ENCODE data around the gene IGDCC3. TPM values are rescaled to one million over a fixed set of nuclear protein-coding genes. Genes with fewer than 3 reads are reported as not detected.

The IGDCC3 gene
- total RNA-seq, 1 donor from 2014 or later: 0.13 TPM

DNA sequence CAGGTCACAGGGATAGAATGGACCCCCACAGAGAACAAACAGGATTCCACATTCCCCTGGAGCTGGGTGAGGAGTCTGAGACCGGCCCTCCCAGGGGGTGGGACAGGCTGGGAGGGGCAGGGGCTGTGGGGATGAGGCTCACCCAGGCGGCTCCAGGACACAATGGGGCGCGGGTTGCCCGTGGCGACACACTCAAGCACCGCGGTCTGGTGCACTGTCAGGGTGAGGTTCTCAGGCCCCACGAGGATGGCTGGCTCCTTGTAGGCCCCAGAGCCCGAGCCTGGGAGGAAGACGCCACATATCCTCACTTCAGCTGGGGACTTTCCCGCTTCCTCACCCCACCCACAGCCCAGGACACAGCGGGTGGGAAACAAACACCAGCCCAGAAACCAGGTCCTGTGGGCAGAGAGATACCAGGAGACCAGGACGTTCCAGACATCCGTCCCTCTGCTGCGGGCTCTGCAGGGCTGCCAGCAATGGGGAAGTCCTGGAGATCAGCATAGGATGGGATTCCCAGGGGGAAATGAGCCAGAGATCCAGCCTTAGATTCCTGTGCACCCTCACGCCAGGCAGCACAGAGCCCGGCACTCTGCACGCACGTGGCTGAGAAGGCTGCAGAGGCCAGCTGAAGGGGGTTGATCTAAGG lies 43.1 kb downstream of the IGDCC3 start:
- no peak for DNase-seq (ENCODE audit: low read depth)
- TF ChIP-seq, protein P1, sequence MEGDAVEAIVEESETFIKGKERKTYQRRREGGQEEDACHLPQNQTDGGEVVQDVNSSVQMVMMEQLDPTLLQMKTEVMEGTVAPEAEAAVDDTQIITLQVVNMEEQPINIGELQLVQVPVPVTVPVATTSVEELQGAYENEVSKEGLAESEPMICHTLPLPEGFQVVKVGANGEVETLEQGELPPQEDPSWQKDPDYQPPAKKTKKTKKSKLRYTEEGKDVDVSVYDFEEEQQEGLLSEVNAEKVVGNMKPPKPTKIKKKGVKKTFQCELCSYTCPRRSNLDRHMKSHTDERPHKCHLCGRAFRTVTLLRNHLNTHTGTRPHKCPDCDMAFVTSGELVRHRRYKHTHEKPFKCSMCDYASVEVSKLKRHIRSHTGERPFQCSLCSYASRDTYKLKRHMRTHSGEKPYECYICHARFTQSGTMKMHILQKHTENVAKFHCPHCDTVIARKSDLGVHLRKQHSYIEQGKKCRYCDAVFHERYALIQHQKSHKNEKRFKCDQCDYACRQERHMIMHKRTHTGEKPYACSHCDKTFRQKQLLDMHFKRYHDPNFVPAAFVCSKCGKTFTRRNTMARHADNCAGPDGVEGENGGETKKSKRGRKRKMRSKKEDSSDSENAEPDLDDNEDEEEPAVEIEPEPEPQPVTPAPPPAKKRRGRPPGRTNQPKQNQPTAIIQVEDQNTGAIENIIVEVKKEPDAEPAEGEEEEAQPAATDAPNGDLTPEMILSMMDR (IDR thresholded peaks at IDR 0.05; ENCODE audit: insufficient read depth, low read length, poor library complexity, severe bottlenecking): no peak
- H3K36me3 ChIP-seq (ENCODE audit: control insufficient read depth, insufficient read depth, low read length): no peaks in the 10 kb centered on the region
- H3K4me3 ChIP-seq (ENCODE audit: low read depth, low read length): no peak overlapping the region
- H3K27me3 ChIP-seq (ENCODE audit: control insufficient read depth, insufficient read depth, low read length): peaks cover 58% of the 10 kb centered on the region

DNA sequence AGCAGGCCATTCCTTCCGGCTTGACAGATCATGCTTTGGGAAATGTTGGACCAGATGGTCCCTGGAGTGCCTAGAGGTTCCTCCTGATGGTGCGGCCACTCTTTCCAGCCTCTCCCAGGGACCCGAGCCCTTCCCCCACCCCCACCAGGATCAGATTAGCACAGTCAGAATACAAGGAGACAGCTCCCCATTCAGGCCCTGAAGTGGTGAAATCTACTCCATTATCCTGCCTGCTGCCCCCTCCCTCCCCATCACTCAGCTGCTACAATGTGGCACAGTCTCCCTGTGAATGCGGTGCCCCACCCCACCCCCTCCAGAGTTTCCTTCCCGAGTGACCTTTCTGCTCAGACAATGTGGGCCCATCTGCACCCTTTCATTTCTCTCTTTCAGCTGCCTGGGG lies 43.9 kb downstream of the IGDCC3 start:
- peaks cover 60% of the 10 kb centered on the region for H3K27me3 ChIP-seq (ENCODE audit: control insufficient read depth, insufficient read depth, low read length)
- no peak overlapping the region for H3K4me3 ChIP-seq (ENCODE audit: low read depth, low read length)
- no peak for DNase-seq (ENCODE audit: low read depth)
- TF ChIP-seq, protein P1 (IDR thresholded peaks at IDR 0.05; ENCODE audit: insufficient read depth, low read length, poor library complexity, severe bottlenecking): no peak
- no peaks in the 10 kb centered on the region for H3K36me3 ChIP-seq (ENCODE audit: control insufficient read depth, insufficient read depth, low read length)

DNA sequence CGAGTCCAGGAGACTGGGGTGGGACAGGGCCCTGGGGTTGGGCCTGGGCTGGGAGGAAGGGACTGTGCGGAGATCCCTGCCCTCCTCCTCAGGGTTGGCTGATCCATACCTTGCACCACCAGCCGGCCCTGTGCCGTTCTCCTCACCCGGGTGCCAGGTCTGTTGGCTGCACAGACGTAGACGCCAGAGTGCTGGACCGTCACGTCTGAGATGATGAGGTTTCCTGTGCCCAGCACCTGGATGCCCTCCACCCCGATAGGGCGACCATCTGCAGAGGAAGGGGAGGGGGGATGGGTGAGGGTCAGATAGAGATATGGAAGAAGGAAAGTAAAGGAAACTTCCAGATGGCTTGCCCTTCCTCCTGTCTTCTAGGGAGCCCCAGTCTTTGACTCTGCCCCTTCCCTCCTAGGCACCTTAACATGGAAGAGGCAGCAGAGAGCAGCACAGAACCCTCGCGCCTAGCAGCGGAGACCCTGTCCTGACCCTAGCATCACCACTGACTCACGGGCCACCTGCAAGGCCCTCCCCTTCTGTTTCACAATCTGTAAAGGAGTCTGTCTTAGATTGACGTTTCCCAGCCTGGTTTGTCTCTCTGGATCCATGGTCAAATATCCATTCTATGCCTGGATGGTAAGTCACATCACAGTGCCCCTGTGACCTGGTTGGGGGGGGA lies 44.5 kb downstream of the IGDCC3 start:
- Histone ChIP-seq H3K27me3 (ENCODE audit: control insufficient read depth, insufficient read depth, low read length) (peaks cover 60% of the 10 kb centered on the region), H3K36me3 (ENCODE audit: control insufficient read depth, insufficient read depth, low read length) (no peaks in the 10 kb centered on the region), H3K4me3 (ENCODE audit: low read depth, low read length) (no peak overlapping the region)
- TF ChIP-seq, protein P1 (IDR thresholded peaks at IDR 0.05; ENCODE audit: insufficient read depth, low read length, poor library complexity, severe bottlenecking): no peak
- DNase-seq (ENCODE audit: low read depth): no peak

DNA sequence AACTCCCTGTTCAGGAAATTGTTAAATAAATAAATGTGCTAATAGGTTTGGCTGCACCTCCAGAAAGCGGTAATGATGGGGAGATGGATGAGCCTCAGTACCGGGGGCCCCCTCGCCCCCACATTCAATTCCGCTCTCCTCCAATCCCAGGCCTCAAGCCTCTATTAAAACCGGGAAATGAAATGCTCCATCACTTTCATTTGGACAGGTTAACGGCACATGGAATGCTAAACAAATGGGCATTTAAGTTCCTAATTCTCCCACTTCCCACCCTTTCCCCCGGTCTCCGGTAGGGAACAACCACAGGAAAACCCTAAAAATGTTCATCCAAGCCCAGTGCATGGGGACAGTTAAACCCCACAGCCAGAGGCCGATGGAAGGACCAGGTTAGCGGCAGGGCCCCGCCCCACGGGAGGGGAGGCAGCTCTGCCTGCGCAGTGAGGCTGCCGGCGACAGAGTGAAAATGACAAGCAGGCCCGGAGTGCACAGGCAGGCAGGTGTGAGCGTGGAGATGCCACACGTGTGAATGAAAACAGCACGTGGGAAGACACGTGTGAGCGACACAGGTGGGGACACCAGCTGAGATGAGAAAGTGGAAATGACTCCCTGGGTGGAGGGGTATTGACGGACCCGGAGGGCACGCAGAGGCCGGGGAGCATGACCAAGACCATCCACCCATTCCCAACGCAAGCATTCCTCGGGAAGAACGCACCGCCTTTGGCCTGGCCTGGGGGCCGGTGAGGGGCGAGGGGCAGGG lies 45.2 kb downstream of the IGDCC3 start:
- Histone ChIP-seq H3K36me3 (ENCODE audit: control insufficient read depth, insufficient read depth, low read length) (no peaks in the 10 kb centered on the region), H3K27me3 (ENCODE audit: control insufficient read depth, insufficient read depth, low read length) (peaks cover 56% of the 10 kb centered on the region), H3K4me3 (ENCODE audit: low read depth, low read length) (no peak overlapping the region)
- no peak for DNase-seq (ENCODE audit: low read depth)
- TF ChIP-seq, protein P1 (IDR thresholded peaks at IDR 0.05; ENCODE audit: insufficient read depth, low read length, poor library complexity, severe bottlenecking): no peak

DNA sequence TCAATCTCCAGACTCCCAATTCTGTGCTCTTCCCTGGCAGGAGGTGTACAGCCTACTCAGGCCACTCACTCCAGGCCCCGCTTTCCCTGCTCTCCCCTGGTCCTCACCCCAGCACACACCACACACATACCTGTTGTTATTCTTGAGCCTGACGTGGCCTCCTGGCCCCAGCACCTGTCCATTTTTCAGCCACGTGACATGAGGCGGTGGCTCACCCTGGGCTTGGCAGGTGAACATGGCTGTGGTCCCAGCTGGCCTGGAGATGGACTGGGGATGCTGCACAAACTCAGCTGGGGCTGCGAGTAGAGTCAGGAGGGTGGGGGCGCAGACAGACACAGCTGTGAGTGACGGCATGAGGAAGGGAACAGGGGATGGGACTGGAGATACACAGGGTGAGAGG lies 46.0 kb downstream of the IGDCC3 start:
- TF ChIP-seq, protein P1 (IDR thresholded peaks at IDR 0.05; ENCODE audit: insufficient read depth, low read length, poor library complexity, severe bottlenecking): no peak
- Histone ChIP-seq H3K36me3 (ENCODE audit: control insufficient read depth, insufficient read depth, low read length) (no peaks in the 10 kb centered on the region), H3K27me3 (ENCODE audit: control insufficient read depth, insufficient read depth, low read length) (peaks cover 49% of the 10 kb centered on the region), H3K4me3 (ENCODE audit: low read depth, low read length) (no peak overlapping the region)
- DNase-seq (ENCODE audit: low read depth): no peak
